Left forelimb (tissue), 1 donor: Measurements from ENCODE around the gene CACNA1G.

Experiments used
- DNase-seq: peaks from one replicate; pipeline ENCODE4 v3.0.0-alpha.2; 2018; ENCODE audit warnings: low spot score

The CACNA1G gene

DNA sequence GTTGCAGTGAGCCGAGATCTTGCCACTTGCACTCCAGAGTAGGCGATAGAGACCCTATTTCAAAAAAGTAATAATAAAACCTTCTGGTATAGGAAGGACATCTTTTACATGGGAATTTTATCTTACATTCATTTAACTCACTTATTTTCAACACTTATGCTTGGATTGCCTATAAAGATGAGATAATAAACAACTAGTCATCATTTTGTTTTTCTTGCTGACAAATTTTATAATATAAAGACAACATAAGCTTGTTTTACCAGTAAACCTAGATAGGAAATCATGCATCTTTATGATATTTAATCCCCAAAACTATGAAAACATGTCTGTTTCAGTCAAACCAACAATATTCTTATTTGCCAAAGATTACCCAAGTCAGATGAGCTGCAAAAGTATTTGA is 91.1 kb downstream of the CACNA1G start:
- no peak for DNase-seq

GRCh38 chr17:50653738-50654137 is 93.2 kb downstream of the CACNA1G start:
- no peak for DNase-seq

- no peak for DNase-seq
These were observed 96.0 kb downstream of the CACNA1G start for GRCh38 chr17:50656509-50656908.

DNA sequence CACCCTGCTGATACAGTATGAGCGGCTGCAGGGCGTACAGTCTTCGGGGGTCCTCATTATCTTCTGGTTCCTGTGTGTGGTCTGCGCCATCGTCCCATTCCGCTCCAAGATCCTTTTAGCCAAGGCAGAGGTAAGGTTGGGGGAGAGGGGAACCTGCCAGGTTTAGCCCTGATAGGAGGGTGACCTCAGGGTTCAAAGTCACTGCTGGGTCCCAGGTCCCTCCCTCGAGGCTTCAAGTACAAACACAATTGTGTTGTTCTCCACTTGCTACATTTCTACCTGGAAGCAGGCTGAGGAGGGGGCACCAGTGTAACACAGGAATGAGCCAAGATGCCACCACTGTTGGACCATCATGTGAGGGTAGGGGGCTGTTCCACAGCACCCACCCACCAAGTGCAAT is 96.5 kb downstream of the CACNA1G start:
- no peak for DNase-seq

- no peak for DNase-seq
These were observed 97.1 kb downstream of the CACNA1G start for GRCh38 chr17:50657627-50658026.

DNA sequence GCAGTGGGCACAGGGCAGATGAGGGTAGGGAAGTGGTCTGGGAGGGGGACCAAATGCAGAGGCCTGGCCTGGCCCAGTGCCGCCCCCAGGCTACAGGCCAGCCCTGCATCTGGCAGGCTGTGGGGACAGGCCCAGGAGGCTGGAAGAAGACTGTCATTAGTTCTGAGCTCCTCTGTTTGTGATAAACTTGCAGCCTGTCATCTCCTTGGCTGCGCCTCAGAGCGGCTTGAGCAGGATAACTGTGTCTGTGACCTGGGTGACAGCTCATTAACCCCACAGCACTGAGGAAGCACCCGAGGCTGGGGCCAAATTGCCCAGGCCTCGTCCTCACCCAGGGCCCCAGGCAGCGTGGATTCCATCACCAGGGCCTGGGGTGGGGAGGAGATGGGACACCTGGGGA is 98.1 kb downstream of the CACNA1G start:
- DNase-seq: no peak

GRCh38 chr17:50659179-50659578 is 98.7 kb downstream of the CACNA1G start:
- DNase-seq: no peak

DNA sequence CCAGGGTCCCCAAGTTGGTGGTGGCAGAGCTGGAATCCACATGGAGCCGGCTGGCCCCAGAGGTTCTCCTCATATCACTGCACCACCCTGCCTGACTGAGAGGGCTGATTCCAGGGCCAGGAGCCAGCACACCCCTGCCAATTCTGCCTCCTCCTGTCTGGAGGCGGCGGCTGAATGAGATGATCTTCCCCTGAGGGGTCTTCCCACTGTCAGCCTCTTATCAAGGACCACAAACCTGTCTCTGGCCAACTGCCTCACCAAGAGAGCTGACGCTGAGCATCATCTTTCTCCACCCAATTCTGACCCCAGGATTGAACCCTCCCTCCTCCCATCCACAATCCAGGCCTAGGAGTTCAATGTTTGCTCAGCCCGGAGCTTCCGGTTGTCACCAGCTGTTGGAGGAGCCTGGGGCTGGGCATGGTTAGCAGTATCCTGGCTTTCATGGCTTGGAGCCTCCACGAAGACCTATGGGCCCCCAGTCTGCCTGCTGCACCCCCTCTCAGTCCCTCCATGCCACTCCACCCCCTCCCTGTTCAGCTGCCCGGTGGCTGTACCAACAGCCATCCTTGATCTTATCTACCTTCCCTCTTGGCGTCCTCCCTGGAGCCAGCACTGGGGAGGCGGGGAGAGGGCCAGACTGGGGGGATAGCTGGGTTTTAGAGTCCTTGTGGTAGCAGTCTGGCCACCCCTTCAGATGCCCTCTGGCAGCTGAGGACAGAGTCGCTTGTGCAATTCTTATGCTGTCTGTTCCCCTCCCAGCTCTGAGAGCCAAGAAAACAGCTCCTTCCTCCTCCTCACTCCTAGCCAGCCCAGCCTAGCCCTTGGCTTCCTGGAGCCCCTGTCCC is 99.7 kb downstream of the CACNA1G start:
- no peak for DNase-seq

- DNase-seq: no peak
These were observed 100.4 kb downstream of the CACNA1G start for GRCh38 chr17:50660887-50661345.

GRCh38 chr17:50661348-50661747 is 100.8 kb downstream of the CACNA1G start:
- DNase-seq: no peak

DNA sequence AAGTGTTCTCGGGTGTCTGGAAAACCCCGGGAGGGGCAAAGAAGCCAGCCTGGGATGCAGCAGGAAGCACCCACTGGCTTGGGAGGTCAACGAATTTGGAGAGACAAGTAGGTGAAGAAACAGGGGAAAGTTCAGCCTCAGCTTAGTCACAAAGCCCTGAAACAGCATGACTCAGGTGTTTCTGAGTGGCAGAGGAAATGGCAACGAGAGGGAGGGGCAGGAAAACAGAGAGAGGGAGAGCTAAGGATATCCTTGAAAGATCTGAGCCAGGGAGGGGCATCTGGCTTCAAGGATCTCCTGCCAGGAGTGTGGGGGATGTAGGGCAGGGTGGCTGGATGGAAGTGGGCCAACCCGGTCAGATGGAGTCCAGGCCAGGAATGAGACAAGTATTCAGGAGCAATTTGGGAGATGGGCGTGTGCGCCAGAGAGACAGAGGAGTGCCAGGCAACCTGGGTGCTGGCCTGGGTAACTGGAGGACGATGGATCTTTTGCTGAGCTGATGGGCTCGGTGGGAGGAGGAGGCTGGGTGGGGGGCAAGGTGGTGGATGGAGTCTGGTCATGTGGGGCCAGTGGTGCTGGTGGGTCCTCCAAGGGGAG is 101.4 kb downstream of the CACNA1G start:
- no peak for DNase-seq

DNA sequence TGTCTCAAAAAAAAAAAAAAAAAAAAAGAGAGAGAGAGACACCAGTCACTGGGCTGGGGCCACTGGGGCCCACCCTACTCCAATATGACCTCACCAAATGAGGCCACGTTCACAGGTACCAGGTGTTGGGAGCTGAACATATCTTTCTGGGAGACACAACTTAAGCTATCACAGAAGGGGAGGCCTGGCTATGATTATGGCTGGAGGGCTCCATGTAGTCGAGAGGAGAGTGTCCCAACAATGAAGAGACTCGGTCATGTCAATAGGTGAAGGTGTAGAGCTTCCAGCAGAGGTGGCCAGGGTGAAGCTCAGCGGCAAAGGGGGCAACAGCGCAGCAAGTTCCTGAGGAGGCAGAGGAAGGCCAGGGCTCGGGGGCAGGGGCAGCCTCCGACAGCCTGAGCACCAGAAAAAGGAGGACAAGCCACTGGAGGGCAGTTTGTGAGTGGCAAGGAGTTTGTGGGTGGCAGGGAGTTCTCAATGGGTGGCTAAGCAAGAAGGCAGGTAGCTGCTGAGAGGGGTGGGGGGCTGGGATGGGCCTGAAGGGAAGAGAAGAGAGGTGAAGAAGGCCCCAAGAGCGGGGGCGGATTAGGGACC is 102.2 kb downstream of the CACNA1G start:
- DNase-seq: no peak

GRCh38 chr17:50663812-50664374 is 103.4 kb downstream of the CACNA1G start:
- DNase-seq: no peak

DNA sequence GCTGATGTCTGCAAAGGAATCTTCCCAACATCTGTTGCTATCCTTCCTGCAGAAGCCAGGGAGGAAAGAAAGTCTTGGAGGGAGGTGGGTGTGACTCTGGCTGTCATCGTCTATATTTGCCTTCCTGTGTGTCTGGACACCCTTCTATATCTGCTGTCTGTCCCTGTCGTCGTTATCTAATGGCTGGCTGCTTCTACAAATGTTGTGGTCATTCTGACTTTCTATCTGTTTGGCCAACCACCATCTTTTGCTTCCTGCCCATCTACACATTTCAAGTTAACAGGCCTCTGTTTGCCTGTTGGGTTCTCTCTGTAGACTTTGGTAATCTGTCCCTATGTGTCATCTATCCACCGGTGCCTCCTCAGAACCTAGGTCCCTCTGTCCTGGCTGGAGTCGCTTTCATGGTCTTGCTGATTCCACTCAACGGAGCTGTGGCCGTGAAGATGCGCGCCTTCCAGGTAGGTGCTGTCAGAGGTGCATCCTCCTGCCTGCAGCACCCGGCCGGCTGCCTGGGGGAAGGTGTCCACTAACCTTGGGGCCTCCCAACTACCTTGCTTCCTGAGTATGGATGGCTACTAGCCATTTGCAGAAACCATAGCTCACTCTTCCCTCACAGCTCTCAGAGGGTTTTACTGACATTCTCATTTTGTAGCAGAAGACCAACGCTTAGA is 104.4 kb downstream of the CACNA1G start:
- DNase-seq: no peak

GRCh38 chr17:50665838-50666237 is 105.3 kb downstream of the CACNA1G start:
- no peak for DNase-seq

GRCh38 chr17:50666316-50666715 is 105.8 kb downstream of the CACNA1G start:
- no peak for DNase-seq

DNA sequence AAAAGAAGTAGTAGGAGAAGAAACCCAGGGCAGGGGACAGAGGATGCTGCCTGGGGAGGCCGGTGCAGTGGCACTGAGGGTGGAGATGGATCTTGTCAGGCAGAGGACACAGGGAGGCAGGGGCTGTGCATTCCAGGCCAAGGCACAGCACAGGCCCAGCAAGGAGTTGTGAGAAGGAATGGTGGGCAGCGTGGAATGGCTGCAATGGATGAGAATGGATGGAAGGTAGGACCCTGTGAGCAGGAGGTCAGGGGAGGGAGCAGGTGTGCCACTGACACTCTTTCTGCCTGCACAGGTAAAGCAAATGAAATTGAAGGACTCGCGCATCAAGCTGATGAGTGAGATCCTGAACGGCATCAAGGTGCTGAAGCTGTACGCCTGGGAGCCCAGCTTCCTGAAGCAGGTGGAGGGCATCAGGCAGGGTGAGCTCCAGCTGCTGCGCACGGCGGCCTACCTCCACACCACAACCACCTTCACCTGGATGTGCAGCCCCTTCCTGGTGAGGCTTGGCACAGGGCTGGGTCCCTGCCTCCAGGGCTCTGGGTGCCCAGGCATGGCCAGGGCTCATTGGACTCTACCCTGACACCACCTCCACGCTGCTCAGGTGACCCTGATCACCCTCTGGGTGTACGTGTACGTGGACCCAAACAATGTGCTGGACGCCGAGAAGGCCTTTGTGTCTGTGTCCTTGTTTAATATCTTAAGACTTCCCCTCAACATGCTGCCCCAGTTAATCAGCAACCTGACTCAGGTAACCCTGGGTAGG is 106.9 kb downstream of the CACNA1G start:
- DNase-seq: no peak

- no peak for DNase-seq
These were observed 107.7 kb downstream of the CACNA1G start for GRCh38 chr17:50668025-50668837.

DNA sequence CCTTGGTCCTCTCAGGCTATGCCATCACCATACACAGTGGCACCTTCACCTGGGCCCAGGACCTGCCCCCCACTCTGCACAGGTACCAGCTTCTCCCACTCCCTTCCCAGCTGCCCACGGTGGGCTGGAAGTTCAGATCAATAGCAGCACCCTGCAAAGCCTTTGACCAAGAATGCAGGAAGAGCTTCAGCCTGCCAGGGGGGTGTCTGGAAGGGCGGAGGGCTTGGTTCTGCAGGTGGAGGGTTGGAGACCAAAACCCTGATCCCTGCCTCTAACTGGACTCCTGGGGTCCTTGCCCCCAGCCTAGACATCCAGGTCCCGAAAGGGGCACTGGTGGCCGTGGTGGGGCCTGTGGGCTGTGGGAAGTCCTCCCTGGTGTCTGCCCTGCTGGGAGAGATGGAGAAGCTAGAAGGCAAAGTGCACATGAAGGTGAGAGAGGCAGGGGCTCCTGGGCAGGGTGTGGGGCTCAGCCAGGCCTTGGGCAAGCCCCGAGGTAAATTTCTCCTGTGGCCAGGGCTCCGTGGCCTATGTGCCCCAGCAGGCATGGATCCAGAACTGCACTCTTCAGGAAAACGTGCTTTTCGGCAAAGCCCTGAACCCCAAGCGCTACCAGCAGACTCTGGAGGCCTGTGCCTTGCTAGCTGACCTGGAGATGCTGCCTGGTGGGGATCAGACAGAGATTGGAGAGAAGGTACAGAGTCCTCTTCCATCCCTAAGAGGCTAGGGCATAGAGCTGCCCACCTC is 108.5 kb downstream of the CACNA1G start:
- DNase-seq: no peak

DNA sequence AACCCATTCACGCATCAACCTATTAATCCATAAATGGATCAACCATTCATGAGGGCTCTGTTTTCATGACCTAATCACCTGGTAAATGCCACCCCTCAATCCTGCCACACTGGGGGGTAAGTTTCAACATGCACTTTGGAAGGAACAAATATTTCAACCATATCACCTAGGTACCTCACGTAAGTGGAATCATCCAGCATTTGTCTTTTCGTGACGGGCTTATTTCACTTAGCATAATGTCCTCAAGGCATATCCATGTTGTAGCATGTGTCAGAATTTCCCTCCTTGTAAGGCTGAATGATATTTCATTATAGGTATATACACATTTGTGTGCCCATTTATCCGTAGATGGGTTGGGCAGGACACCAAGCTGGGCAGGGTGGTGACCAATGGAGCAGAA is 111.6 kb downstream of the CACNA1G start:
- no peak for DNase-seq
